ENCODE results near the gene GABPB2. TPM values are rescaled to one million over a fixed set of nuclear protein-coding genes. Genes with fewer than 3 reads are reported as not detected.

The GABPB2 gene
- total and polyA plus RNA-seq, 2 of the 13 experiments (the other 11 are each of a cell fraction or from before 2014, with no cell fraction given): 0.09 TPM; not detected in 1

GRCh38 chr1:151047925-151048644, 22.5 kb upstream of the GABPB2 start (continued):
- TF ChIP-seq KIAA2018 (CRISPR knock-in tag; IDR thresholded peaks at IDR 0.05; ENCODE audit: borderline replicate concordance) (no peak), FOXP1 (IDR thresholded peaks at IDR 0.05) (no peak), FOXP1 (CRISPR knock-in tag; IDR thresholded peaks at IDR 0.05) (no peak), ZNF343 (CRISPR knock-in tag; IDR thresholded peaks at IDR 0.05) (no peak), ZNF773 (CRISPR knock-in tag; IDR thresholded peaks at IDR 0.05; ENCODE audit: borderline replicate concordance) (no peak), TARDBP (CRISPR knock-in tag; IDR thresholded peaks at IDR 0.05) (peak; percentile 18; the same call in 1 of the 2 replicates), AKNA (CRISPR knock-in tag; IDR thresholded peaks at IDR 0.05; ENCODE audit: borderline replicate concordance) (no peak), ZMYM3 (CRISPR knock-in tag; IDR thresholded peaks at IDR 0.05) (no peak), CEBPZ (IDR thresholded peaks at IDR 0.05; ENCODE audit: low read length) (no peak)
